H9 (cell line): ENCODE measurements around the gene PDE4A. TPM values are rescaled to one million over a fixed set of nuclear protein-coding genes. Genes with fewer than 3 reads are reported as not detected.

Experiments
- DNase-seq: peaks from one replicate; pipeline ENCODE4 v3.0.0-alpha.2; 2017
- H2AFZ ChIP-seq: one replicate; pipeline ENCODE4 v1.6.1; 2013; ENCODE audit warnings: mild to moderate bottlenecking, low read length, control low read depth, moderate library complexity
- H2AK5ac ChIP-seq: 2 replicates; pipeline ENCODE4 v1.6.1; 2013; ENCODE audit warnings: low read length, control low read depth, mixed read lengths; ENCODE audit not compliant: insufficient read length
- H2BK120ac ChIP-seq: one replicate; pipeline ENCODE4 v1.6.1; 2013; ENCODE audit warnings: low read depth, mild to moderate bottlenecking, low read length, control low read depth, inconsistent platforms; ENCODE audit not compliant: poor library complexity, severe bottlenecking
- H2BK12ac ChIP-seq: 2 replicates; pipeline ENCODE4 v1.6.1; 2013; ENCODE audit warnings: low read length, control low read depth, mixed read lengths, low read depth; ENCODE audit not compliant: insufficient read length
- H2BK15ac ChIP-seq: 2 replicates; pipeline ENCODE4 v1.6.1; 2013; ENCODE audit warnings: low read depth, low read length, control low read depth
- H2BK20ac ChIP-seq: one replicate; pipeline ENCODE4 v1.6.1; 2013; ENCODE audit warnings: low read depth, mild to moderate bottlenecking, low read length, control low read depth, inconsistent platforms; ENCODE audit not compliant: poor library complexity, severe bottlenecking
- H2BK5ac ChIP-seq: 2 replicates; pipeline ENCODE4 v1.6.1; 2013; ENCODE audit warnings: low read length, control low read depth, mixed read lengths; ENCODE audit not compliant: insufficient read length
- H3K14ac ChIP-seq: 2 replicates; pipeline ENCODE4 v1.6.1; 2013; ENCODE audit warnings: low read length, control low read depth; ENCODE audit not compliant: insufficient read depth
- H3K18ac ChIP-seq: 2 replicates; pipeline ENCODE4 v1.6.1; 2013; ENCODE audit warnings: low read depth, mild to moderate bottlenecking, mixed read lengths, low read length, control low read depth; ENCODE audit not compliant: insufficient read length
- H3K23ac ChIP-seq: 2 replicates; pipeline ENCODE4 v1.6.1; 2013; ENCODE audit warnings: low read length, control low read depth, mixed read lengths, low read depth; ENCODE audit not compliant: insufficient read length
- H3K23me2 ChIP-seq: 2 replicates; pipeline ENCODE4 v1.6.1; 2013; ENCODE audit warnings: low read depth, mild to moderate bottlenecking, mixed read lengths, low read length, control low read depth; ENCODE audit not compliant: insufficient read length, poor library complexity, severe bottlenecking
- H3K27ac ChIP-seq: 2 replicates; pipeline ENCODE4 v1.5.1; 2013; ENCODE audit warnings: low read length, control low read depth, mixed read lengths, low read depth; ENCODE audit not compliant: insufficient read length
- H3K27me3 ChIP-seq: 2 replicates; pipeline ENCODE4 v1.6.1; 2013; ENCODE audit warnings: low read length, control low read depth, inconsistent platforms; ENCODE audit not compliant: insufficient read depth
- H3K4ac ChIP-seq: 2 replicates; pipeline ENCODE4 v1.6.1; 2013; ENCODE audit warnings: low read depth, mild to moderate bottlenecking, control low read depth, inconsistent platforms, low read length, moderate library complexity
- H3K4me1 ChIP-seq: 2 replicates; pipeline ENCODE4 v1.6.1; 2013; ENCODE audit warnings: low read length, control low read depth, inconsistent platforms; ENCODE audit not compliant: insufficient read depth
- H3K4me2 ChIP-seq: 2 replicates; pipeline ENCODE4 v1.6.1; 2013; ENCODE audit warnings: low read length, control low read depth, mixed read lengths; ENCODE audit not compliant: insufficient read length, insufficient read depth
- H3K56ac ChIP-seq: 2 replicates; pipeline ENCODE4 v1.6.1; 2013; ENCODE audit warnings: low read depth, mild to moderate bottlenecking, mixed read lengths, low read length, control low read depth; ENCODE audit not compliant: insufficient read length
- H3K79me1 ChIP-seq: 2 replicates; pipeline ENCODE4 v1.6.1; 2013; ENCODE audit warnings: low read depth, mild to moderate bottlenecking, moderate library complexity, low read length, control low read depth, inconsistent platforms; ENCODE audit not compliant: insufficient read depth, poor library complexity, severe bottlenecking
- H3K79me2 ChIP-seq: 2 replicates; pipeline ENCODE4 v1.6.1; 2013; ENCODE audit warnings: low read length, control low read depth, inconsistent platforms; ENCODE audit not compliant: insufficient read depth
- H3K9ac ChIP-seq: 2 replicates; pipeline ENCODE4 v1.6.1; 2013; ENCODE audit warnings: low read length, control low read depth, mixed read lengths; ENCODE audit not compliant: insufficient read length; ENCODE audit errors: extremely low read depth
- H3K9me3 ChIP-seq: one replicate; pipeline ENCODE4 v1.6.1; 2013; ENCODE audit warnings: low read depth, low read length, inconsistent platforms; ENCODE audit not compliant: control insufficient read depth
- H3T11ph ChIP-seq: one replicate; pipeline ENCODE4 v1.6.1; 2013; ENCODE audit warnings: mild to moderate bottlenecking, low read length, control low read depth, inconsistent platforms
- H4K20me1 ChIP-seq: one replicate; pipeline ENCODE4 v1.6.1; 2013; ENCODE audit not compliant: control insufficient read depth, insufficient read length, insufficient read depth
- H4K5ac ChIP-seq: 2 replicates; pipeline ENCODE4 v1.6.1; 2013; ENCODE audit warnings: low read depth, mild to moderate bottlenecking, mixed read lengths, low read length, control low read depth; ENCODE audit not compliant: insufficient read length
- H4K8ac ChIP-seq: replicated peaks from 2 replicates; pipeline ENCODE4 v1.6.1; 2013; ENCODE audit warnings: low read length, control low read depth, mixed read lengths, low read depth; ENCODE audit not compliant: insufficient read length
- H4K91ac ChIP-seq: 2 replicates; pipeline ENCODE4 v1.6.1; 2013; ENCODE audit warnings: low read depth, mild to moderate bottlenecking, moderate library complexity, mixed read lengths, low read length, control low read depth; ENCODE audit not compliant: insufficient read length
- H3K27ac Mint-ChIP-seq, 3 experiments: 2 replicates in 2 of 3; 3 replicates in 1 of 3; pipeline ENCODE4 v1.8.0; 2020 to 2021; ENCODE audit warnings: mixed read lengths in 3 of 3, mild to moderate bottlenecking in 1 of 3, moderate library complexity in 1 of 3
- H3K27me3 Mint-ChIP-seq: 2 replicates; pipeline ENCODE4 v1.8.0; 2021; ENCODE audit warnings: low read depth, mild to moderate bottlenecking, moderate library complexity, mixed read lengths
- H3K36me3 Mint-ChIP-seq, 3 experiments: 2 replicates in 2 of 3; 3 replicates in 1 of 3; pipeline ENCODE4 v1.8.0; 2020 to 2021; ENCODE audit warnings: low read depth in 3 of 3, mixed read lengths in 3 of 3; ENCODE audit not compliant: insufficient read depth in 1 of 3
- H3K4me1 Mint-ChIP-seq, 2 experiments: 2 replicates each; pipeline ENCODE4 v1.8.0; 2020; ENCODE audit warnings: mixed read lengths in 2 of 2
- H3K4me3 Mint-ChIP-seq, 2 experiments: 2 replicates in 1 of 2; 3 replicates in 1 of 2; pipeline ENCODE4 v1.8.0; 2020 to 2021; ENCODE audit warnings: mild to moderate bottlenecking in 2 of 2, mixed read lengths in 2 of 2, moderate library complexity in 1 of 2
- H3K9me3 Mint-ChIP-seq, 2 experiments: 2 replicates in 1 of 2; 3 replicates in 1 of 2; pipeline ENCODE4 v1.8.0; 2020; ENCODE audit warnings: mild to moderate bottlenecking in 2 of 2, mixed read lengths in 2 of 2, moderate library complexity in 1 of 2
- CTCF ChIP-seq: fragments of 200-600 bp; sonication (generic); conservative IDR thresholded peaks from 3 replicates; pipeline ENCODE4 v1.8.0; 2021; ENCODE audit warnings: antibody characterized with exemption, mild to moderate bottlenecking
- WGBS: extraction: QIAGEN DNeasy Blood & Tissue Kit; methylation state at CpG from one replicate; pipeline ENCODE4 v1.1.7; 2013; ENCODE audit warnings: missing lambda C conversion rate, low lambda C conversion rate, mixed read lengths; ENCODE audit not compliant: insufficient read length; ENCODE audit errors: extremely low coverage; 5-methylcytosine and 5-hydroxymethylcytosine counted together
- total RNA-seq: library from RNA; stranded (reverse); gene quantifications from 2 replicates; pipeline ENCODE4 v1.2.1, GENCODE V29; 2021

Gene PDE4A
- total RNA-seq, 1 experiment from 2014 or later: 8.5 TPM

- no peaks in the 10 kb centered on the region for H3K9me3 Mint-ChIP-seq
Measured at GRCh38 chr19:10508707-10509106, 88.4 kb downstream of the PDE4A start.

More at GRCh38 chr19:10508707-10509106, 88.4 kb downstream of the PDE4A start:
- no peak overlapping the region for H2AFZ ChIP-seq
- H2BK20ac ChIP-seq: no peak overlapping the region
- H3K79me1 ChIP-seq: no peaks in the 10 kb centered on the region
- H3K56ac ChIP-seq: no peak overlapping the region
- H2BK5ac ChIP-seq: no peak overlapping the region
- no peak overlapping the region for H3K9ac ChIP-seq
- H3K23me2 ChIP-seq: no peaks in the 10 kb centered on the region
- H3K23ac ChIP-seq: no peak overlapping the region
- no peak overlapping the region for H3K4me2 ChIP-seq
- no peak overlapping the region for H4K8ac ChIP-seq
- no peak overlapping the region for H4K91ac ChIP-seq
- no CpG with 5 or more reads among the region's 3 CpGs for WGBS
- H3K4me3 Mint-ChIP-seq: no peak overlapping the region
- H3T11ph ChIP-seq: no peak overlapping the region
- H3K9me3 ChIP-seq: no peaks in the 10 kb centered on the region
- no peaks in the 10 kb centered on the region for H3K4me1 ChIP-seq
- no peak overlapping the region for H2BK120ac ChIP-seq
- no peak overlapping the region for H3K18ac ChIP-seq
- no peak overlapping the region for H3K4ac ChIP-seq
- no peak for DNase-seq
- TF ChIP-seq CTCF: no peak
- H3K27ac ChIP-seq: no peak overlapping the region
- no peaks in the 10 kb centered on the region; the same call in 1 of the 2 replicates for H3K27me3 Mint-ChIP-seq
- H3K14ac ChIP-seq: no peak overlapping the region
- no peak overlapping the region for H2BK15ac ChIP-seq
- H2BK12ac ChIP-seq: no peak overlapping the region
- peaks cover 3 to 4% of the 10 kb centered on the region in 2 experiments; a peak in 2 of 4 replicates for H3K4me1 Mint-ChIP-seq
- peaks cover 5% of the 10 kb centered on the region; the same call in 1 of the 2 replicates for H3K27me3 ChIP-seq
- no peak overlapping the region for H2AK5ac ChIP-seq
- H3K36me3 Mint-ChIP-seq: peaks cover 6 to 8% (median 7%) of the 10 kb centered on the region in 3 experiments; a peak in 6 of 7 replicates
- H3K79me2 ChIP-seq: no peaks in the 10 kb centered on the region
- no peak overlapping the region for H3K27ac Mint-ChIP-seq
- no peaks in the 10 kb centered on the region for H4K20me1 ChIP-seq
- no peak overlapping the region for H4K5ac ChIP-seq
